Measurements from ENCODE around the gene ASIC2.

ASIC2 gene

GRCh38 chr17:33273271-33273670 lies 19.8 kb downstream of the ASIC2 start:
- no peaks in the 10 kb centered on the region for H3K79me2 ChIP-seq (ENCODE audit: insufficient read depth, low read length)
- H3K4me2 ChIP-seq (ENCODE audit: low read length): no peak overlapping the region

DNA sequence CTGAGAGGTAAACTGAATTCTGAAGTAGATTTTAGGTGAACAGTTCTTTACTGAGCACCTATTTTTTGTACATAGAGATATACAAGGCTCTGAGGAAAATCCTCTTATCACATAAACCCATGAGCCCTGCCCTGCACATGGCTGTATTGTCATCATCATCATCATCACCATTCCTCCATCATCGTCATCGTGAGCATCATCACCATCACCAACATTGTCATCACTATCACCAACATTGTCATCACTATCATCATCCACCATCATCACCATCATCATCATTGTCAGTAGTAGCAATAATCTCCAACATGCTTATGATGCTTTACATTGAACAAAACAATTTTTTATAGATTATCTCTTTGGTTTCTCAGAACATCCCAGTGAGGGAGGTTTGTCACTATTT lies 20.7 kb downstream of the ASIC2 start:
- H3F3A ChIP-seq (ENCODE audit: insufficient read depth, low read length): no peaks in the 10 kb centered on the region
- H3K27me3 ChIP-seq (ENCODE audit: insufficient read depth, low read length): no peaks in the 10 kb centered on the region
- H3K4me1 ChIP-seq (ENCODE audit: insufficient read depth, low read length, severe bottlenecking): no peaks in the 10 kb centered on the region
- H3K9ac ChIP-seq (ENCODE audit: low read length): no peak overlapping the region
- H3K36me3 ChIP-seq (ENCODE audit: insufficient read depth, low read length): no peaks in the 10 kb centered on the region
- no peak overlapping the region for H3K4me3 ChIP-seq (ENCODE audit: low read depth, low read length, poor library complexity, severe bottlenecking)
- H3K27ac ChIP-seq (ENCODE audit: low read depth, low read length, poor library complexity, severe bottlenecking): no peak overlapping the region
- H3K4me2 ChIP-seq (ENCODE audit: low read length): no peak overlapping the region
- no peaks in the 10 kb centered on the region for H3K9me2 ChIP-seq (ENCODE audit: low read depth, low read length)
- H4K20me1 ChIP-seq (ENCODE audit: insufficient read depth, low read length): no peaks in the 10 kb centered on the region
- TF ChIP-seq CTCF (IDR thresholded peaks at IDR 0.05; ENCODE audit: low read length) (no peak), EZH2 (IDR thresholded peaks at IDR 0.05; ENCODE audit: borderline replicate concordance, low read length) (no peak)
- H3K9me3 ChIP-seq (ENCODE audit: low read length): no peaks in the 10 kb centered on the region
- no peaks in the 10 kb centered on the region for H3K79me2 ChIP-seq (ENCODE audit: insufficient read depth, low read length)
- H2AFZ ChIP-seq (ENCODE audit: low read length): no peak overlapping the region

More at GRCh38 chr17:33273271-33273670, 19.8 kb downstream of the ASIC2 start:
- H3K9me3 ChIP-seq (ENCODE audit: low read length): no peaks in the 10 kb centered on the region
- H3K4me1 ChIP-seq (ENCODE audit: insufficient read depth, low read length, severe bottlenecking): no peaks in the 10 kb centered on the region
- no peak overlapping the region for H3K27ac ChIP-seq (ENCODE audit: low read depth, low read length, poor library complexity, severe bottlenecking)
- H3F3A ChIP-seq (ENCODE audit: insufficient read depth, low read length): no peaks in the 10 kb centered on the region
- H3K4me3 ChIP-seq (ENCODE audit: low read depth, low read length, poor library complexity, severe bottlenecking): no peak overlapping the region
- H3K27me3 ChIP-seq (ENCODE audit: insufficient read depth, low read length): no peaks in the 10 kb centered on the region
- H2AFZ ChIP-seq (ENCODE audit: low read length): no peak overlapping the region
- H4K20me1 ChIP-seq (ENCODE audit: insufficient read depth, low read length): no peaks in the 10 kb centered on the region
- H3K9ac ChIP-seq (ENCODE audit: low read length): no peak overlapping the region
- H3K36me3 ChIP-seq (ENCODE audit: insufficient read depth, low read length): no peaks in the 10 kb centered on the region
- TF ChIP-seq CTCF (IDR thresholded peaks at IDR 0.05; ENCODE audit: low read length) (no peak), EZH2 (IDR thresholded peaks at IDR 0.05; ENCODE audit: borderline replicate concordance, low read length) (no peak)
- no peaks in the 10 kb centered on the region for H3K9me2 ChIP-seq (ENCODE audit: low read depth, low read length)

DNA sequence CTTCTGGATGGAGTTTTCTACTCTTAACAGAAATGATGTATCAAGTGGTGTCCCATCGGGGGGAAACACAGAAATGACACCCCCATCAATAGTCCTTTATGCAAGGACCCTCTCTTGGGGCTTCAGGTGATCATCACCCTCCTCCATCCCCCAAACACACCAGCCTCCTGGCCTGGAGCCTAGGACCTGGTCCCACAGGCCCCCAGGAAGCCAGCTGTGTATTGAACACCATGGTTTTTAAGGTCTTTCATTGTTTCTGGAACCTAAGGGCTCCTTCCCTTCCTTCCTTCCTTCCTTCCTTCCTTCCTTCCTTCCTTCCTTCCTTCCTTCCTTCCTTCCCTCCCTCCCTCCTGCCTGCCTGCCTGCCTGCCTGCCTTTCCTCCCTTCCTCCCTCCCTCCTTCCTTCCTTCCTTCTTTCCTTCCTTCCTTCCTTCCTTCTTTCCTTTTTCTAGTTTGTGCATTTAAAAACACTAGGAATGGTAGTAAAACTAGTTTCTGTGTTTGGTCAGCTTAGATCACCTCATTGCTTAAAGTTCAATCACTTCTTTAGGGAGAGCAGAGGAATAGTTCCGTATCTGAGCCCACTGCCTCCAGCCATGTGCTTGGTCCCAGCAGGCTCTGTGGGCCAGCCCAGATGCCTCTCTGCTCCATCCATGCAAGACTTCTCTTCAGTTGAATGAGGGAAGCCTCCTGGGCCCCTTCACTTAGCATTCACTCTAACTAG lies 23.6 kb downstream of the ASIC2 start:
- Histone ChIP-seq H3F3A (ENCODE audit: insufficient read depth, low read length) (no peaks in the 10 kb centered on the region), H3K79me2 (ENCODE audit: insufficient read depth, low read length) (no peaks in the 10 kb centered on the region), H3K9me3 (ENCODE audit: low read length) (no peaks in the 10 kb centered on the region), H3K4me2 (ENCODE audit: low read length) (no peak overlapping the region), H2AFZ (ENCODE audit: low read length) (no peak overlapping the region), H3K4me1 (ENCODE audit: insufficient read depth, low read length, severe bottlenecking) (no peaks in the 10 kb centered on the region), H3K9me2 (ENCODE audit: low read depth, low read length) (no peaks in the 10 kb centered on the region), H3K4me3 (ENCODE audit: low read depth, low read length, poor library complexity, severe bottlenecking) (no peak overlapping the region), H4K20me1 (ENCODE audit: insufficient read depth, low read length) (no peaks in the 10 kb centered on the region), H3K36me3 (ENCODE audit: insufficient read depth, low read length) (no peaks in the 10 kb centered on the region), H3K27ac (ENCODE audit: low read depth, low read length, poor library complexity, severe bottlenecking) (no peak overlapping the region), H3K27me3 (ENCODE audit: insufficient read depth, low read length) (no peaks in the 10 kb centered on the region), H3K9ac (ENCODE audit: low read length) (no peak overlapping the region)
- TF ChIP-seq EZH2 (IDR thresholded peaks at IDR 0.05; ENCODE audit: borderline replicate concordance, low read length) (no peak), CTCF (IDR thresholded peaks at IDR 0.05; ENCODE audit: low read length) (no peak)

All from OCI-LY1 (cell line).